PC-9 (cell line): ENCODE results near the gene EDEM2. TPM values are rescaled to one million over a fixed set of nuclear protein-coding genes. Genes with fewer than 3 reads are reported as not detected.
"Not testable (repeated sequence)": the region's sequence is repeated elsewhere in the genome, so short reads cannot be mapped to it uniquely, and the experiment has no call there.

Experiments
- BruUV-seq: library from RNA; stranded (reverse); fragments of 400-500 nt; replicated peaks from 2 replicates; lab custom pipeline; 2021; lab: Mats Ljungman, UMichigan
- CTCF ChIA-PET: fragments of 300-600 bp; sonication (Branson Sonifier 250); formaldehyde crosslinking; loops from one replicate; lab custom pipeline; 2022; ENCODE audit warnings: antibody characterized with exemption; lab: Charles Lee
- POLR2A ChIA-PET: fragments of 300-600 bp; sonication (Branson Sonifier 250); formaldehyde crosslinking; loops from one replicate; lab custom pipeline; 2022; ENCODE audit warnings: antibody characterized with exemption; ENCODE audit not compliant: unreplicated experiment; lab: Charles Lee
- DNase-seq, 2 experiments: peaks; one replicate each; pipeline versions ENCODE4 v3.0.0 to v3.0.0-alpha.2; 2015 to 2022; ENCODE audit warnings: mixed read lengths in 1 of 2
- H2AFZ ChIP-seq: fragments of 200-600 bp; sonication (generic); 2 replicates; pipeline ENCODE4 v1.8.1; 2017; ENCODE audit warnings: antibody characterized with exemption
- H3F3A ChIP-seq: fragments of 200-600 bp; sonication (generic); 2 replicates; pipeline ENCODE4 v1.8.1; 2017; ENCODE audit warnings: antibody characterized with exemption, mild to moderate bottlenecking, low read depth; ENCODE audit not compliant: insufficient read depth
- H3K27ac ChIP-seq: fragments of 200-600 bp; sonication (generic); 2 replicates; pipeline ENCODE4 v1.6.1; 2016; ENCODE audit warnings: mixed run types
- H3K27me3 ChIP-seq: fragments of 200-600 bp; sonication (generic); 2 replicates; pipeline ENCODE4 v1.6.1; 2016; ENCODE audit warnings: low read depth, mixed run types; ENCODE audit not compliant: insufficient read depth
- H3K36me3 ChIP-seq: fragments of 200-600 bp; sonication (generic); 2 replicates; pipeline ENCODE4 v1.6.1; 2016; ENCODE audit warnings: low read depth, mixed run types
- H3K4me1 ChIP-seq: fragments of 200-600 bp; sonication (generic); replicated peaks from 2 replicates; pipeline ENCODE4 v1.6.1; 2016; ENCODE audit warnings: mixed run types; ENCODE audit not compliant: insufficient read depth
- H3K4me2 ChIP-seq: fragments of 200-600 bp; sonication (generic); 2 replicates; pipeline ENCODE4 v1.6.1; 2017; ENCODE audit warnings: mixed run types
- H3K4me3 ChIP-seq: fragments of 200-600 bp; sonication (generic); 2 replicates; pipeline ENCODE4 v1.6.1; 2016; ENCODE audit warnings: mixed run types
- H3K79me2 ChIP-seq: fragments of 200-600 bp; sonication (generic); 2 replicates; pipeline ENCODE4 v1.6.1; 2017; ENCODE audit warnings: low read depth, mixed run types
- H3K9me2 ChIP-seq: fragments of 200-600 bp; sonication (generic); 2 replicates; pipeline ENCODE4 v1.8.1; 2017; ENCODE audit warnings: mild to moderate bottlenecking; ENCODE audit not compliant: insufficient read depth
- H3K9me3 ChIP-seq: fragments of 200-600 bp; sonication (generic); 2 replicates; pipeline ENCODE4 v1.8.1; 2016; ENCODE audit warnings: low read depth; ENCODE audit not compliant: insufficient read depth
- H4K20me1 ChIP-seq: fragments of 200-600 bp; sonication (generic); 2 replicates; pipeline ENCODE4 v1.8.1; 2017; ENCODE audit not compliant: insufficient read depth
- CTCF ChIP-seq: fragments of 200-600 bp; sonication (generic); conservative IDR thresholded peaks from 2 replicates; pipeline ENCODE4 v1.6.1; 2017; ENCODE audit warnings: mixed run types, antibody characterized with exemption, mild to moderate bottlenecking, moderate library complexity
- EZH2 ChIP-seq: fragments of 200-600 bp; sonication (generic); IDR thresholded peaks from 2 replicates; pipeline ENCODE4 v1.8.0; 2017; ENCODE audit warnings: antibody characterized with exemption, low read depth
- intact Hi-C: fragments of 100-400 bp; cut with micrococcal nuclease; formaldehyde crosslinking; loops from one replicate; pipeline ENCODE4 v1.10.0; 2022; ENCODE audit not compliant: unreplicated experiment
- total RNA-seq: library from RNA; stranded (reverse); gene quantifications from 2 replicates; pipeline ENCODE4 v1.2.3, GENCODE V29; 2021

The EDEM2 gene
- total RNA-seq, 1 experiment from 2014 or later = 34.9 TPM

DNA sequence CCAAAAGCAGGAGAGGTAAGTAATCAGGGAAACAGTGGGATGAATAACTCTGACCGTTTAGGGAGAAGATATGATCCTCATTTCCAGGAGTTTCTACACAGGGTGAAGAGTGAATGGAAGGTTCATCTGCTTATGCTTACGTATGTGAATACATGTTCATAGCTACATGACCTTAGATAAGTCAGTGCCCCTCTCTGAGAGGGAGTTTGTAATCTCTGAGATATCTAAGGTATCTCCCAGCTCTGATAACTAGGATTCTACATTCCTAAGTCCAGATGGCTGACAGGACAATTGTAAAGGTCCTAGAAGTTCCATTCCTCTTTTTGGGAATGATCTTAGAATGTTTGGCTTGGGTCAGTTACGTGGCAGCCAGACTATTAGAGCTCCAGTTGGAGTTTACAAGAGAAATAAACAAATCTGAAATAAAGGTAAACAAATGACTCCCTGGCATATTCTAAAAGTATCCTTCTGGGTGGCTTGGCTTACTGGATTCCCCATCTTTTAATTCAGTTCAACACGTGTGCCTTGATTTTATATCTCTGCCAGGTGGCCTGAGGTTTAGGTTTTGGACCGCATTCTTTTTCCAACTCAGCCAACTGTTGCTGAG is 40.6 kb upstream of the EDEM2 start:
- no peak overlapping the region for H2AFZ ChIP-seq
- DNase-seq = no peak
- ChIA-PET CTCF (no interaction called here), POLR2A (interaction anchor here (0.6 kb wide), 1 partner anchor 114 kb away, joined by 4 read pairs; no protein-coding TSS in a partner anchor)
- no peaks in the 10 kb centered on the region for H3K9me2 ChIP-seq
- no peak overlapping the region for H3K27ac ChIP-seq
- H3K4me2 ChIP-seq = no peak overlapping the region
- H3K36me3 ChIP-seq = no peaks in the 10 kb centered on the region
- intact Hi-C loops = no loop called here
- H4K20me1 ChIP-seq = no peaks in the 10 kb centered on the region
- H3K4me3 ChIP-seq = no peak overlapping the region
- H3K4me1 ChIP-seq = no peaks in the 10 kb centered on the region
- H3K79me2 ChIP-seq = no peaks in the 10 kb centered on the region
- BruUV-seq = no TSS peak
- no peak for TF ChIP-seq CTCF
- TF ChIP-seq EZH2 = no peak
- H3K27me3 ChIP-seq = no peaks in the 10 kb centered on the region
- H3K9me3 ChIP-seq = no peaks in the 10 kb centered on the region
- no peaks in the 10 kb centered on the region for H3F3A ChIP-seq

- H3K9me2 ChIP-seq, H3K27ac ChIP-seq, H4K20me1 ChIP-seq, CTCF ChIA-PET, DNase-seq, H3K27me3 ChIP-seq, H3F3A ChIP-seq, BruUV-seq, H3K9me3 ChIP-seq, H3K36me3 ChIP-seq, H3K4me3 ChIP-seq, H3K79me2 ChIP-seq, H3K4me2 ChIP-seq, H2AFZ ChIP-seq, intact Hi-C loops, H3K4me1 ChIP-seq: not testable (repeated sequence)
- POLR2A ChIA-PET = interaction anchor here (0.8 kb wide), 1 partner anchor 20 kb away, joined by 11 read pairs; no protein-coding TSS in a partner anchor
Measured at GRCh38 chr20:35186691-35187289, 39.7 kb upstream of the EDEM2 start.

DNA sequence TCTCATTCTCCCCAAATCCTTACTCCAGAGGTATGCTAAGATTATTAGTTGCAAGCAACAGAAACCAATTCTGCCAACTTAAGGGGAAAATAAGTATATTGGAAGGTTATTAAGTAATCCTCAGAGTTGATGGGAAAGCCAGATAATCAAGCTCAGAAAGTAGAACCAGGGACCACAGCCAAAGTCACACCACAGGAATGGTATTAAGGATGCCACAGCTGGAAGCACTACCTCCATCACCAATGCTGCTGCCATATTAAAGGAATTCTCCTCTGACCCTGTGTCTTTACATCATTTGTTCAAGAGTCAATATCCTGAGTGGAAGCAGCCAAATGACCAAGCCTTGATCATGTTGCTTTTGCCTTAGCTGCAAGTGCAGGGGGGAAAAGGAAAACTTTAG is 34.6 kb upstream of the EDEM2 start:
- no peaks in the 10 kb centered on the region for H3K79me2 ChIP-seq
- no peak overlapping the region for H3K4me3 ChIP-seq
- no peak overlapping the region for H2AFZ ChIP-seq
- no peak overlapping the region for H3K4me2 ChIP-seq
- no peaks in the 10 kb centered on the region for H3K9me3 ChIP-seq
- H3K27me3 ChIP-seq = no peaks in the 10 kb centered on the region
- DNase-seq = no peak
- no peaks in the 10 kb centered on the region for H3K9me2 ChIP-seq
- no peaks in the 10 kb centered on the region for H3K4me1 ChIP-seq
- no peak for TF ChIP-seq CTCF
- TF ChIP-seq EZH2 = no peak
- intact Hi-C loops = no loop called here
- CTCF ChIA-PET = no interaction called here
- POLR2A ChIA-PET = no interaction called here
- no peak overlapping the region for H3K27ac ChIP-seq
- H4K20me1 ChIP-seq = no peaks in the 10 kb centered on the region
- H3K36me3 ChIP-seq = no peaks in the 10 kb centered on the region
- no TSS peak for BruUV-seq
- no peaks in the 10 kb centered on the region for H3F3A ChIP-seq
